ENCODE data around the gene MTHFSD. TPM values are rescaled to one million over a fixed set of nuclear protein-coding genes. Genes with fewer than 3 reads are reported as not detected.

The MTHFSD gene
- total RNA-seq, 2 donors from 2014 or later = 16.9 to 35.6 TPM

DNA sequence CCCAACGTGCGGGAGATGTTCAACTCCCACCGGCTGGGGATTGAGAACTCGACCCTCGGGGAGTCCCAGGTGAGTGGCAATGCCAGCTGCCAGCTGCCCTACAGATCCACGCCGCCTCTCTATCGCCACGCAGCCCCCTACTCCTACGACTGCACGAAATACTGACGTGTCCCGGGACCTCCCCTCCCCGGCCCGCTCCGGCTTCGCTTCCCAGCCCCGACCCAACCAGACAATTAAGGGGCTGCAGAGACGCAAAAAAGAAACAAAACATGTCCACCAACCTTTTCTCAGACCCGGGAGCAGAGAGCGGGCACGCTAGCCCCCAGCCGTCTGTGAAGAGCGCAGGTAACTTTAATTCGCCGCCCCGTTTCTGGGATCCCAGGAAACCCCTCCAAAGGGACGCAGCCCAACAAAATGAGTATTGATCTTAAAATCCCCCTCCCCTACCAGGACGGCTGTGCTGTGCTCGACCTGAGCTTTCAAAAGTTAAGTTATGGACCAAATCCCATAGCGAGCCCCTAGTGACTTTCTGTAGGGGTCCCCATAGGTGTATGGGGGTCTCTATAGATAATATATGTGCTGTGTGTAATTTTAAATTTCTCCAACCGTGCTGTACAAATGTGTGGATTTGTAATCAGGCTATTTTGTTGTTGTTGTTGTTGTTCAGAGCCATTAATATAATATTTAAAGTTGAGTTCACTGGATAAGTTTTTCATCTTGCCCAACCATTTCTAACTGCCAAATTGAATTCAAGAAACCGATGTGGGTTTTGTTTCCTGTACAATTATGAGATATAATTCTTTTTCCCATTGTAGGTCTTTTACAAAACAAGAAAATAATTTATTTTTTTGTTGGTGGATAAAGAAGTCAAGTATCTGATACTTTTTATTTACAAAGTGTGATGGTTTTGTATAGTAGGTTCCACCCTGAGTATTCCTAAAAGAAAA, 13.9 kb upstream of the MTHFSD start:
- ATAC-seq (no peak), DNase-seq (no peak)
- Histone ChIP-seq H3K4me3 (no peak overlapping the region), H3K27me3 (peaks cover 0 to 76% of the 10 kb centered on the region in 2 donors), H3K36me3 (replicated peaks in 1 of 2; ENCODE audit: insufficient read depth in 1 of 2, low read depth in 2 of 2) (no peaks in the 10 kb centered on the region), H3K27ac (no peak overlapping the region), H3K4me1 (peaks cover 25% of the 10 kb centered on the region), H3K9me3 (no peaks in the 10 kb centered on the region)
- intact Hi-C loops (cut with DNase I) = loop anchor here (5.0 kb wide), 2 partner anchors 488 to 708 kb away; no protein-coding TSS in a partner anchor
- TF ChIP-seq POLR2A (IDR thresholded peaks at IDR 0.05) = no peak
- TF ChIP-seq, protein P1, sequence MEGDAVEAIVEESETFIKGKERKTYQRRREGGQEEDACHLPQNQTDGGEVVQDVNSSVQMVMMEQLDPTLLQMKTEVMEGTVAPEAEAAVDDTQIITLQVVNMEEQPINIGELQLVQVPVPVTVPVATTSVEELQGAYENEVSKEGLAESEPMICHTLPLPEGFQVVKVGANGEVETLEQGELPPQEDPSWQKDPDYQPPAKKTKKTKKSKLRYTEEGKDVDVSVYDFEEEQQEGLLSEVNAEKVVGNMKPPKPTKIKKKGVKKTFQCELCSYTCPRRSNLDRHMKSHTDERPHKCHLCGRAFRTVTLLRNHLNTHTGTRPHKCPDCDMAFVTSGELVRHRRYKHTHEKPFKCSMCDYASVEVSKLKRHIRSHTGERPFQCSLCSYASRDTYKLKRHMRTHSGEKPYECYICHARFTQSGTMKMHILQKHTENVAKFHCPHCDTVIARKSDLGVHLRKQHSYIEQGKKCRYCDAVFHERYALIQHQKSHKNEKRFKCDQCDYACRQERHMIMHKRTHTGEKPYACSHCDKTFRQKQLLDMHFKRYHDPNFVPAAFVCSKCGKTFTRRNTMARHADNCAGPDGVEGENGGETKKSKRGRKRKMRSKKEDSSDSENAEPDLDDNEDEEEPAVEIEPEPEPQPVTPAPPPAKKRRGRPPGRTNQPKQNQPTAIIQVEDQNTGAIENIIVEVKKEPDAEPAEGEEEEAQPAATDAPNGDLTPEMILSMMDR (IDR thresholded peaks at IDR 0.05) = no peak
- WGBS, 2 donors = 7 to 19% methylated on average over 18 to 33 of the region's 33 CpGs

DNA sequence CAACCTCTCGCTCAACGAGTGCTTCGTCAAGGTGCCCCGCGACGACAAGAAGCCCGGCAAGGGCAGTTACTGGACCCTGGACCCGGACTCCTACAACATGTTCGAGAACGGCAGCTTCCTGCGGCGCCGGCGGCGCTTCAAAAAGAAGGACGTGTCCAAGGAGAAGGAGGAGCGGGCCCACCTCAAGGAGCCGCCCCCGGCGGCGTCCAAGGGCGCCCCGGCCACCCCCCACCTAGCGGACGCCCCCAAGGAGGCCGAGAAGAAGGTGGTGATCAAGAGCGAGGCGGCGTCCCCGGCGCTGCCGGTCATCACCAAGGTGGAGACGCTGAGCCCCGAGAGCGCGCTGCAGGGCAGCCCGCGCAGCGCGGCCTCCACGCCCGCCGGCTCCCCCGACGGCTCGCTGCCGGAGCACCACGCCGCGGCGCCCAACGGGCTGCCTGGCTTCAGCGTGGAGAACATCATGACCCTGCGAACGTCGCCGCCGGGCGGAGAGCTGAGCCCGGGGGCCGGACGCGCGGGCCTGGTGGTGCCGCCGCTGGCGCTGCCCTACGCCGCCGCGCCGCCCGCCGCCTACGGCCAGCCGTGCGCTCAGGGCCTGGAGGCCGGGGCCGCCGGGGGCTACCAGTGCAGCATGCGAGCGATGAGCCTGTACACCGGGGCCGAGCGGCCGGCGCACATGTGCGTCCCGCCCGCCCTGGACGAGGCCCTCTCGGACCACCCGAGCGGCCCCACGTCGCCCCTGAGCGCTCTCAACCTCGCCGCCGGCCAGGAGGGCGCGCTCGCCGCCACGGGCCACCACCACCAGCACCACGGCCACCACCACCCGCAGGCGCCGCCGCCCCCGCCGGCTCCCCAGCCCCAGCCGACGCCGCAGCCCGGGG, 12.9 kb upstream of the MTHFSD start:
- Histone ChIP-seq H3K4me1 (peaks cover 31% of the 10 kb centered on the region), H3K27ac (no peak overlapping the region), H3K36me3 (replicated peaks in 1 of 2; ENCODE audit: insufficient read depth in 1 of 2, low read depth in 2 of 2) (no peaks in the 10 kb centered on the region), H3K27me3 (peaks cover 0 to 75% of the 10 kb centered on the region in 2 donors), H3K4me3 (no peak overlapping the region), H3K9me3 (no peaks in the 10 kb centered on the region)
- TF ChIP-seq, protein P1 (IDR thresholded peaks at IDR 0.05) = no peak
- TF ChIP-seq POLR2A (IDR thresholded peaks at IDR 0.05) = no peak
- DNase-seq (no peak), ATAC-seq (no peak)
- 3% methylated on average over 92 of the region's 116 CpGs; no CpG with 5 or more reads in 1 of the 2 donors for WGBS, 2 donors
- intact Hi-C loops (cut with DNase I) = loop anchor here (5.0 kb wide), 2 partner anchors 489 to 709 kb away; no protein-coding TSS in a partner anchor

DNA sequence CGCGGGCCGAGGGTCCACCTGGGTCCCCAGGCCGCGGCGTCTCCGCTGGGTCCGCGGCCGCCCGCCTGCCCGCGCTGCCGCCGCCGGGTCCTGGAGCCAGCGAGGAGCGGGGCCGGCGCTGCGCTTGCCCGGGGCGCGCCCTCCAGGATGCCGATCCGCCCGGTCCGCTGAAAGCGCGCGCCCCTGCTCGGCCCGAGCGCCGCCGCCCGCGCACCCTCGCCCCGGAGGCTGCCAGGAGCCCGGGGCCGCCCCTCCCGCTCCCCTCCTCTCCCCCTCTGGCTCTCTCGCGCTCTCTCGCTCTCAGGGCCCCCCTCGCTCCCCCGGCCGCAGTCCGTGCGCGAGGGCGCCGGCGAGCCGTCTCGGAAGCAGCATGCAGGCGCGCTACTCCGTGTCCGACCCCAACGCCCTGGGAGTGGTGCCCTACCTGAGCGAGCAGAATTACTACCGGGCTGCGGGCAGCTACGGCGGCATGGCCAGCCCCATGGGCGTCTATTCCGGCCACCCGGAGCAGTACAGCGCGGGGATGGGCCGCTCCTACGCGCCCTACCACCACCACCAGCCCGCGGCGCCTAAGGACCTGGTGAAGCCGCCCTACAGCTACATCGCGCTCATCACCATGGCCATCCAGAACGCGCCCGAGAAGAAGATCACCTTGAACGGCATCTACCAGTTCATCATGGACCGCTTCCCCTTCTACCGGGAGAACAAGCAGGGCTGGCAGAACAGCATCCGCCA, 12.1 kb upstream of the MTHFSD start:
- H3K36me3 ChIP-seq (replicated peaks in 1 of 2; ENCODE audit: insufficient read depth in 1 of 2, low read depth in 2 of 2) = no peaks in the 10 kb centered on the region
- TF ChIP-seq, protein P1 (IDR thresholded peaks at IDR 0.05) = no peak
- no peak for TF ChIP-seq POLR2A (IDR thresholded peaks at IDR 0.05)
- no peak overlapping the region for H3K4me3 ChIP-seq
- DNase-seq = no peak
- no peaks in the 10 kb centered on the region for H3K9me3 ChIP-seq
- H3K27ac ChIP-seq = no peak overlapping the region
- WGBS, 2 donors = 1 to 4% methylated on average over 33 to 41 of the region's 88 CpGs
- H3K4me1 ChIP-seq = peaks cover 31% of the 10 kb centered on the region
- no peak for ATAC-seq
- H3K27me3 ChIP-seq = peaks cover 0 to 68% of the 10 kb centered on the region in 2 donors
- intact Hi-C loops (cut with DNase I) = loop anchor here (5.0 kb wide), 2 partner anchors 490 to 710 kb away; no protein-coding TSS in a partner anchor

DNA sequence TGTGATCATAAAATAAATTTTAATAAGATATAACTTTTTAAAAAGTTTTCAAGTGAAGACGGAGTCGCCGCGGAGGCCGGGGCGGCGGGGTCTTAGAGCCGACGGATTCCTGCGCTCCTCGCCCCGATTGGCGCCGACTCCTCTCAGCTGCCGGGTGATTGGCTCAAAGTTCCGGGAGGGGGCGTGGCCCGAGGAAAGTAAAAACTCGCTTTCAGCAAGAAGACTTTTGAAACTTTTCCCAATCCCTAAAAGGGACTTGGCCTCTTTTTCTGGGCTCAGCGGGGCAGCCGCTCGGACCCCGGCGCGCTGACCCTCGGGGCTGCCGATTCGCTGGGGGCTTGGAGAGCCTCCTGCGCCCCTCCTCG, 11.5 kb upstream of the MTHFSD start, which contains the start of gene FOXC2:
TSS of gene FOXC2 (plus strand) at position 229 of the 365 bp plus-strand sequence. CDS start 507 bp downstream, outside the sequence.
- H3K27me3 ChIP-seq = peaks cover 0 to 64% of the 10 kb centered on the region in 2 donors
- DNase-seq (peak; percentile 63 to 77 (median 70)), ATAC-seq (peak; percentile 51)
- H3K36me3 ChIP-seq (replicated peaks in 1 of 2; ENCODE audit: insufficient read depth in 1 of 2, low read depth in 2 of 2) = no peaks in the 10 kb centered on the region
- WGBS, 2 donors = 3% methylated on average over 21 to 30 of the region's 30 CpGs
- H3K4me3 ChIP-seq = no peak within 1 kb of the TSS
- no peak for TF ChIP-seq POLR2A (IDR thresholded peaks at IDR 0.05)
- TF ChIP-seq, protein P1 (IDR thresholded peaks at IDR 0.05) = no peak
- H3K4me1 ChIP-seq = peaks cover 31% of the 10 kb centered on the region
- intact Hi-C loops (cut with DNase I) = loop anchor here (5.0 kb wide), 2 partner anchors 491 to 711 kb away; no protein-coding TSS in a partner anchor
- H3K27ac ChIP-seq = no peak within 1 kb of the TSS
- no peaks in the 10 kb centered on the region for H3K9me3 ChIP-seq
